ENCODE data around the gene TENM3.

GRCh38 chr4:182848685-182849084 lies 605.5 kb downstream of the TENM3 start:
- no peak for TF ChIP-seq CTCF (IDR thresholded peaks at IDR 0.05; ENCODE audit: low read depth, low read length)
- no peak for TF ChIP-seq EZH2phosphoT487 (IDR thresholded peaks at IDR 0.05; ENCODE audit: low read depth)
